Tibial nerve (tissue), 3 donors: ENCODE results near the gene SLC25A42.

Experiments
- EP300 ChIP-seq, 2 donors: sonication (generic); formaldehyde crosslinking; IDR thresholded peaks; one replicate each; pipeline ENCODE4 v1.6.1; 2017; ENCODE audit warnings: antibody characterized with exemption in 2 of 2, mild to moderate bottlenecking in 1 of 2
- POLR2A ChIP-seq, 2 donors: fragments of 450-650 bp; IDR thresholded peaks; one replicate each; pipeline ENCODE4 v1.6.1; 2017; ENCODE audit warnings: antibody characterized with exemption in 2 of 2, mild to moderate bottlenecking in 2 of 2, moderate library complexity in 2 of 2

GRCh38 chr19:19121371-19121770 lies 57.6 kb downstream of the SLC25A42 start:
- no peak for TF ChIP-seq POLR2A (IDR thresholded peaks at IDR 0.05)
- TF ChIP-seq EP300 (IDR thresholded peaks at IDR 0.05) = no peak
